Astrocyte (in vitro differentiated cells and primary cell): ENCODE measurements around the gene GNAT1. TPM values are rescaled to one million over a fixed set of nuclear protein-coding genes. Genes with fewer than 3 reads are reported as not detected.

Experiments
- DNase-seq: peaks from one replicate; pipeline ENCODE4 v3.0.0-alpha.2; 2010; ENCODE audit warnings: low read depth
- FAIRE-seq: peaks from 2 replicates; lab custom pipeline; 2011; peaks lifted over from hg19 to GRCh38; lab: Jason Lieb, UNC
- H2AFZ ChIP-seq: 2 replicates; pipeline ENCODE4 v1.6.0; 2012; ENCODE audit warnings: low read depth, low read length, inconsistent platforms
- H3K27ac ChIP-seq: 2 replicates; pipeline ENCODE4 v1.5.1; 2011; ENCODE audit warnings: low read depth, low read length, inconsistent platforms
- H3K27me3 ChIP-seq: 2 replicates; pipeline ENCODE4 v1.6.0; 2011; ENCODE audit warnings: low read length, inconsistent platforms; ENCODE audit not compliant: insufficient read depth
- H3K36me3 ChIP-seq: 2 replicates; pipeline ENCODE4 v1.5.1; 2011; ENCODE audit warnings: low read length, inconsistent platforms; ENCODE audit not compliant: insufficient read depth
- H3K4me1 ChIP-seq: 2 replicates; pipeline ENCODE4 v1.5.1; 2011; ENCODE audit warnings: low read length, inconsistent platforms; ENCODE audit not compliant: insufficient read depth
- H3K4me2 ChIP-seq: 2 replicates; pipeline ENCODE4 v1.6.0; 2012; ENCODE audit warnings: low read length, inconsistent platforms
- H3K4me3 ChIP-seq: 2 replicates; pipeline ENCODE4 v1.5.1; 2011; ENCODE audit warnings: low read depth, mild to moderate bottlenecking, low read length, inconsistent platforms; ENCODE audit not compliant: insufficient read depth
- H3K79me2 ChIP-seq: 2 replicates; pipeline ENCODE4 v1.6.0; 2012; ENCODE audit warnings: mild to moderate bottlenecking, low read length, inconsistent platforms; ENCODE audit not compliant: insufficient read depth
- H3K9ac ChIP-seq: 2 replicates; pipeline ENCODE4 v1.6.0; 2012; ENCODE audit warnings: mild to moderate bottlenecking, low read length, inconsistent platforms
- H3K9me3 ChIP-seq: 2 replicates; pipeline ENCODE4 v1.5.1; 2012; ENCODE audit warnings: low read depth, mild to moderate bottlenecking, low read length, inconsistent platforms; ENCODE audit not compliant: insufficient read depth
- H4K20me1 ChIP-seq: 2 replicates; pipeline ENCODE4 v1.6.0; 2012; ENCODE audit warnings: low read length, inconsistent platforms; ENCODE audit not compliant: insufficient read depth
- H3K27ac Mint-ChIP-seq: one replicate; pipeline ENCODE4 v1.8.0; 2021; ENCODE audit warnings: mild to moderate bottlenecking, mixed read lengths; ENCODE audit not compliant: unreplicated experiment
- H3K27me3 Mint-ChIP-seq: one replicate; pipeline ENCODE4 v1.8.0; 2021; ENCODE audit warnings: low read depth, mixed read lengths; ENCODE audit not compliant: unreplicated experiment
- H3K36me3 Mint-ChIP-seq: one replicate; pipeline ENCODE4 v1.8.0; 2021; ENCODE audit warnings: low read depth, mixed read lengths; ENCODE audit not compliant: unreplicated experiment
- H3K4me1 Mint-ChIP-seq: one replicate; pipeline ENCODE4 v1.8.0; 2021; ENCODE audit warnings: low read depth, mixed read lengths; ENCODE audit not compliant: unreplicated experiment
- H3K4me3 Mint-ChIP-seq: one replicate; pipeline ENCODE4 v1.8.0; 2021; ENCODE audit warnings: mild to moderate bottlenecking, moderate library complexity, mixed read lengths; ENCODE audit not compliant: unreplicated experiment
- H3K9me3 Mint-ChIP-seq: one replicate; pipeline ENCODE4 v1.8.0; 2021; ENCODE audit warnings: mild to moderate bottlenecking, mixed read lengths; ENCODE audit not compliant: unreplicated experiment
- CTCF ChIP-seq: IDR thresholded peaks from 2 replicates; pipeline ENCODE4 v1.5.1; 2011; ENCODE audit warnings: low read depth, mild to moderate bottlenecking, inconsistent platforms, low read length, moderate library complexity; ENCODE audit not compliant: insufficient read depth
- EZH2 ChIP-seq: IDR thresholded peaks from 2 replicates; pipeline ENCODE4 v1.6.1; 2012; ENCODE audit warnings: mild to moderate bottlenecking, low read length, inconsistent platforms; ENCODE audit not compliant: insufficient read depth
- total RNA-seq: library from RNA; stranded (reverse); gene quantifications from 2 replicates; pipeline ENCODE4 v1.2.1, GENCODE V29; 2021

GNAT1 gene
- total RNA-seq, 1 donor from 2014 or later = not detected

GRCh38 chr3:50221051-50221410 is 29.6 kb downstream of the GNAT1 start:
- Histone ChIP-seq H3K4me2 (no peak overlapping the region), H3K4me1 (no peaks in the 10 kb centered on the region), H3K27me3 (peaks cover 6% of the 10 kb centered on the region), H3K36me3 (no peaks in the 10 kb centered on the region), H3K4me3 (no peak overlapping the region), H2AFZ (no peak overlapping the region), H4K20me1 (no peaks in the 10 kb centered on the region), H3K9me3 (no peaks in the 10 kb centered on the region), H3K79me2 (no peaks in the 10 kb centered on the region), H3K27ac (no peak overlapping the region), H3K9ac (no peak overlapping the region)
- H3K9me3 Mint-ChIP-seq = peaks cover 2% of the 10 kb centered on the region
- peaks cover 38% of the 10 kb centered on the region for H3K27me3 Mint-ChIP-seq
- H3K4me1 Mint-ChIP-seq = peaks cover 6% of the 10 kb centered on the region
- no peak overlapping the region for H3K4me3 Mint-ChIP-seq
- no peaks in the 10 kb centered on the region for H3K36me3 Mint-ChIP-seq
- no peak overlapping the region for H3K27ac Mint-ChIP-seq
- FAIRE-seq (no peak), DNase-seq (no peak)
- TF ChIP-seq CTCF (no peak), EZH2 (no peak)

GRCh38 chr3:50221411-50222168 is 30.2 kb downstream of the GNAT1 start:
- DNase-seq = no peak
- Histone ChIP-seq H3K9ac (no peak overlapping the region), H3K36me3 (no peaks in the 10 kb centered on the region), H3K27ac (no peak overlapping the region), H3K4me3 (no peak overlapping the region), H3K79me2 (no peaks in the 10 kb centered on the region), H3K4me2 (no peak overlapping the region), H3K27me3 (peaks cover 6% of the 10 kb centered on the region), H4K20me1 (no peaks in the 10 kb centered on the region), H2AFZ (no peak overlapping the region), H3K9me3 (no peaks in the 10 kb centered on the region), H3K4me1 (no peaks in the 10 kb centered on the region)
- Mint-ChIP-seq H3K36me3 (no peaks in the 10 kb centered on the region), H3K4me3 (no peak overlapping the region), H3K27ac (no peak overlapping the region), H3K4me1 (peaks cover 6% of the 10 kb centered on the region), H3K9me3 (peaks cover 2% of the 10 kb centered on the region), H3K27me3 (peaks cover 38% of the 10 kb centered on the region)
- FAIRE-seq = no peak
- no peak for TF ChIP-seq EZH2
- TF ChIP-seq CTCF = no peak

GRCh38 chr3:50222169-50222528 is 30.7 kb downstream of the GNAT1 start:
- H2AFZ ChIP-seq = no peak overlapping the region
- H3K4me1 ChIP-seq = peaks cover 4% of the 10 kb centered on the region
- DNase-seq (no peak), FAIRE-seq (no peak)
- H3K9ac ChIP-seq = no peak overlapping the region
- H3K36me3 ChIP-seq = no peaks in the 10 kb centered on the region
- Mint-ChIP-seq H3K4me3 (no peak overlapping the region), H3K4me1 (peaks cover 8% of the 10 kb centered on the region), H3K27me3 (peaks cover 38% of the 10 kb centered on the region), H3K36me3 (no peaks in the 10 kb centered on the region), H3K27ac (no peak overlapping the region), H3K9me3 (peaks cover 2% of the 10 kb centered on the region)
- H3K4me3 ChIP-seq = no peak overlapping the region
- no peaks in the 10 kb centered on the region for H3K9me3 ChIP-seq
- no peaks in the 10 kb centered on the region for H4K20me1 ChIP-seq
- peaks cover 6% of the 10 kb centered on the region for H3K27me3 ChIP-seq
- no peak overlapping the region for H3K4me2 ChIP-seq
- H3K27ac ChIP-seq = no peak overlapping the region
- H3K79me2 ChIP-seq = no peaks in the 10 kb centered on the region
- no peak for TF ChIP-seq CTCF
